Activated CD4-positive, alpha-beta T cell treated with anti-CD3 and anti-CD28 coated beads for 48 hours (primary cell): ENCODE results near the gene KLK3.
A peak's percentile ranks its signal among the peaks of the same experiment; 100 is the strongest.
"Not testable (repeated sequence)": the region's sequence is repeated elsewhere in the genome, so short reads cannot be mapped to it uniquely, and the experiment has no call there.

ENCODE experiments used
- DNase-seq: peaks from one replicate; pipeline ENCODE4 v3.0.0-alpha.2; 2020

KLK3 gene

GRCh38 chr19:50854636-50855410 is at the start of gene KLK3:
Gene KLK3 (plus strand): TSS chr19:50854915. CDS start chr19:50854956, 41 bp downstream.
- DNase-seq = no peak

- DNase-seq = no peak
Measured at GRCh38 chr19:50808856-50809255, 45.9 kb upstream of the KLK3 start.

- not testable (repeated sequence) for DNase-seq
Measured at GRCh38 chr19:50811622-50812238, 43.0 kb upstream of the KLK3 start.

- DNase-seq = no peak
Measured at GRCh38 chr19:50812474-50812873, 42.2 kb upstream of the KLK3 start.

GRCh38 chr19:50814883-50815282 is 39.8 kb upstream of the KLK3 start:
- no peak for DNase-seq

GRCh38 chr19:50815439-50815838 is 39.3 kb upstream of the KLK3 start:
- DNase-seq = no peak

- peak; percentile 79 for DNase-seq
Measured at GRCh38 chr19:50817941-50818858, 36.5 kb upstream of the KLK3 start.

- no peak for DNase-seq
Measured at GRCh38 chr19:50818859-50819472, 35.7 kb upstream of the KLK3 start.

- DNase-seq = no peak
Measured at GRCh38 chr19:50819636-50820035, 35.1 kb upstream of the KLK3 start.

- no peak for DNase-seq
Measured at GRCh38 chr19:50820086-50820485, 34.6 kb upstream of the KLK3 start.

- DNase-seq = no peak
Measured at GRCh38 chr19:50820549-50821247, 34.0 kb upstream of the KLK3 start.

- no peak for DNase-seq
Measured at GRCh38 chr19:50821248-50821612, 33.5 kb upstream of the KLK3 start.

GRCh38 chr19:50821622-50822021 is 33.1 kb upstream of the KLK3 start:
- no peak for DNase-seq

GRCh38 chr19:50822661-50823208 is 32.0 kb upstream of the KLK3 start:
- DNase-seq = no peak

GRCh38 chr19:50823389-50824042 is 31.2 kb upstream of the KLK3 start, which contains the start of gene KLK1:
Gene KLK1 (minus strand): TSS chr19:50823787. CDS start chr19:50823748, 39 bp downstream.
- no peak for DNase-seq

GRCh38 chr19:50826492-50827240 is 28.0 kb upstream of the KLK3 start:
- DNase-seq = no peak

- no peak for DNase-seq
Measured at GRCh38 chr19:50827476-50827875, 27.2 kb upstream of the KLK3 start.

GRCh38 chr19:50829801-50830200 is 24.9 kb upstream of the KLK3 start:
- no peak for DNase-seq

GRCh38 chr19:50830266-50831025 is 24.3 kb upstream of the KLK3 start:
- DNase-seq = no peak

- no peak for DNase-seq
Measured at GRCh38 chr19:50831026-50831396, 23.7 kb upstream of the KLK3 start.
